HepG2 (cell line): Measurements from ENCODE around the gene C1orf159. TPM values are rescaled to one million over a fixed set of nuclear protein-coding genes. Genes with fewer than 3 reads are reported as not detected.
A peak's percentile ranks its signal among the peaks of the same experiment; 100 is the strongest.

Source experiments
- ATAC-seq: fragments of 200-7000 bp; cut with Tn5 transposase; 3 replicates; pipeline ENCODE4 v1.9.1; 2020; ENCODE audit warnings: mild to moderate bottlenecking, moderate library complexity
- BruUV-seq: library from RNA; stranded (reverse); fragments of 400-500 nt; replicated peaks from 2 replicates; lab custom pipeline; 2021; lab: Mats Ljungman, UMichigan
- CTCF ChIA-PET: fragments of 300-600 bp; formaldehyde crosslinking; extraction: SDS; loops from one replicate; lab custom pipeline; 2021; ENCODE audit warnings: low total read pairs, inconsistent platforms, low intra/inter-chr PET ratio; lab: Yijun Ruan, JAX
- POLR2A ChIA-PET: fragments of 350-600 bp; sonication (Branson Sonifier 250); formaldehyde crosslinking; loops from one replicate; lab custom pipeline; 2020; ENCODE audit warnings: antibody characterized with exemption, inconsistent platforms; lab: Yijun Ruan, JAX
- DNase-seq: peaks from one replicate; pipeline ENCODE4 v3.0.0-alpha.2; 2015; ENCODE audit warnings: low spot score
- FAIRE-seq: peaks from 3 replicates; lab custom pipeline; 2011; peaks lifted over from hg19 to GRCh38; lab: Jason Lieb, UNC
- H2AFZ ChIP-seq: one replicate; pipeline ENCODE4 v1.6.1; 2011; ENCODE audit warnings: low read length, inconsistent platforms
- H3K27ac ChIP-seq: fragments of 300-600 bp; 3 replicates; pipeline ENCODE4 v1.8.0; 2011; ENCODE audit warnings: mixed run types, mild to moderate bottlenecking, mixed read lengths, low read length, inconsistent platforms; ENCODE audit not compliant: insufficient read depth; ENCODE audit errors: extremely low read length
- H3K27me3 ChIP-seq, 2 experiments: fragments of 200-600 bp in 1 of 2; 2 replicates in 1 of 2; 3 replicates in 1 of 2; pipeline versions ENCODE4 v1.6.0 to v1.8.0; 2011; ENCODE audit warnings: low read length in 2 of 2, mild to moderate bottlenecking in 2 of 2, moderate library complexity in 2 of 2, inconsistent platforms in 1 of 2; ENCODE audit not compliant: insufficient read depth in 2 of 2, control insufficient read depth in 1 of 2
- H3K36me3 ChIP-seq, 2 experiments: fragments of 200-600 bp in 1 of 2; replicated peaks in 1 of 2; 2 replicates in 1 of 2; 3 replicates in 1 of 2; pipeline versions ENCODE4 v1.5.1 to v1.8.0; 2011; ENCODE audit warnings: low read length in 2 of 2, inconsistent platforms in 1 of 2; ENCODE audit not compliant: insufficient read depth in 2 of 2, control insufficient read depth in 1 of 2
- H3K4me1 ChIP-seq: 2 replicates; pipeline ENCODE4 v1.5.1; 2012; ENCODE audit warnings: low read length, inconsistent platforms; ENCODE audit not compliant: insufficient read depth
- H3K4me2 ChIP-seq: 2 replicates; pipeline ENCODE4 v1.6.0; 2011; ENCODE audit warnings: low read depth, low read length, inconsistent platforms
- H3K4me3 ChIP-seq, 3 experiments: fragments of 200-600 bp in 1 of 3; sonication (generic), shearing (Covaris generic) in 1 of 3; replicated peaks in 1 of 3; 2 replicates each; pipeline ENCODE4 v1.5.1; 2011 to 2016; ENCODE audit warnings: low read length in 3 of 3, inconsistent platforms in 2 of 3, low read depth in 2 of 3, mild to moderate bottlenecking in 2 of 3, control low read depth in 1 of 3, mixed read lengths in 1 of 3; ENCODE audit not compliant: insufficient read depth in 1 of 3
- H3K79me2 ChIP-seq: one replicate; pipeline ENCODE4 v1.6.1; 2011; ENCODE audit warnings: low read length, inconsistent platforms; ENCODE audit not compliant: insufficient read depth
- H3K9ac ChIP-seq: 2 replicates; pipeline ENCODE4 v1.6.0; 2011; ENCODE audit warnings: mild to moderate bottlenecking, low read depth, low read length, inconsistent platforms; ENCODE audit not compliant: insufficient read depth
- H3K9me3 ChIP-seq: 2 replicates; pipeline ENCODE4 v1.5.1; 2012; ENCODE audit warnings: mild to moderate bottlenecking, low read length
- H4K20me1 ChIP-seq: 2 replicates; pipeline ENCODE4 v1.6.0; 2011; ENCODE audit warnings: inconsistent platforms, mild to moderate bottlenecking, low read length, moderate library complexity; ENCODE audit not compliant: insufficient read depth
- NPAS2 ChIP-seq: sonication (generic); formaldehyde crosslinking; IDR thresholded peaks from 2 replicates; pipeline ENCODE4 v1.8.0; 2022; ENCODE audit warnings: mild to moderate bottlenecking, missing genetic modification reagents, borderline replicate concordance
- PAWR ChIP-seq: sonication (generic); formaldehyde crosslinking; IDR thresholded peaks from 2 replicates; pipeline ENCODE4 v1.4.0; 2020; ENCODE audit warnings: missing genetic modification reagents, mild to moderate bottlenecking, borderline replicate concordance
- RBAK ChIP-seq: sonication (generic); formaldehyde crosslinking; IDR thresholded peaks from 2 replicates; pipeline ENCODE4 v1.5.1; 2020; ENCODE audit warnings: mild to moderate bottlenecking, missing genetic modification reagents
- YEATS4 ChIP-seq: sonication (generic); formaldehyde crosslinking; IDR thresholded peaks from 2 replicates; pipeline ENCODE4 v1.4.0; 2020; ENCODE audit warnings: missing genetic modification reagents, borderline replicate concordance
- ZFAT ChIP-seq: sonication (generic); formaldehyde crosslinking; conservative IDR thresholded peaks from 2 replicates; pipeline ENCODE4 v1.8.1; 2023; ENCODE audit warnings: missing genetic modification reagents, inconsistent platforms
- ZNF20 ChIP-seq: sonication (generic); formaldehyde crosslinking; IDR thresholded peaks from 2 replicates; pipeline ENCODE4 v1.4.0; 2020; ENCODE audit warnings: mild to moderate bottlenecking, moderate library complexity, missing genetic modification reagents
- ZNF263 ChIP-seq: sonication (generic); formaldehyde crosslinking; IDR thresholded peaks from 2 replicates; pipeline ENCODE4 v1.4.0; 2020; ENCODE audit warnings: missing genetic modification reagents
- ZNF563 ChIP-seq: sonication (generic); formaldehyde crosslinking; IDR thresholded peaks from 2 replicates; pipeline ENCODE4 v1.8.0; 2022; ENCODE audit warnings: mild to moderate bottlenecking, moderate library complexity, missing genetic modification reagents
- WGBS: methylation state at CpG from one replicate; pipeline ENCODE4 v1.1.6; 2017; ENCODE audit warnings: low lambda C conversion rate; 5-methylcytosine and 5-hydroxymethylcytosine counted together
- in situ Hi-C: cut with HindIII; loops from 2 replicates; pipeline ENCODE4 v1.10.0; 2017; ENCODE audit warnings: low pct_unique_long_range_greater_than_20kb; ENCODE audit not compliant: extremely low pct_ligation_motif_present
- intact Hi-C: fragments of 100-400 bp; cut with micrococcal nuclease; formaldehyde crosslinking; loops from one replicate; pipeline ENCODE4 v1.10.0; 2022; ENCODE audit not compliant: unreplicated experiment
- polyA plus RNA-seq, 8 experiments: library from polyadenylated mRNA; depleted of rRNA in 3 of 8; stranded (reverse) in 7 of 8; unstranded in 1 of 8; fragments of >200 nt; fragmentation: Illumina TruSeq in 4 of 8; extraction: Trizol in 4 of 8; gene quantifications; 2 replicates each; pipeline versions ENCODE4 v1.2.1 to v1.2.3, GENCODE V29; 2011 to 2016; ENCODE audit warnings: low read depth in 4 of 8, missing spikeins in 1 of 8, mixed read lengths in 1 of 8; ENCODE audit not compliant: insufficient read depth in 1 of 8
- total RNA-seq, 5 experiments: library from RNA; depleted of rRNA; stranded (reverse); fragments of >200 nt; fragmentation: Illumina TruSeq; extraction: Trizol; gene quantifications; 2 replicates each; pipeline ENCODE4 v1.2.3, GENCODE V29; 2016; ENCODE audit warnings: low read depth in 1 of 5
- TF ChIP-seq, protein P1 (sequence below): IDR thresholded peaks from 2 replicates; pipeline ENCODE4 v1.6.1; 2016; ENCODE audit warnings: missing compliant biosample characterization, missing genetic modification reagents, borderline replicate concordance
- TF ChIP-seq, protein P2 (sequence below): sonication (generic); formaldehyde crosslinking; IDR thresholded peaks from 2 replicates; pipeline ENCODE4 v1.4.0; 2020; ENCODE audit warnings: missing genetic modification reagents
- TF ChIP-seq, protein P3 (sequence below): sonication (generic); formaldehyde crosslinking; IDR thresholded peaks from 2 replicates; pipeline ENCODE4 v1.5.0; 2020; ENCODE audit warnings: mild to moderate bottlenecking, missing genetic modification reagents
- TF ChIP-seq, protein P4 (sequence below): sonication (generic); formaldehyde crosslinking; IDR thresholded peaks from 2 replicates; pipeline ENCODE4 v1.5.0; 2020; ENCODE audit warnings: mild to moderate bottlenecking, missing genetic modification reagents, moderate library complexity

C1orf159 gene
- total and polyA plus RNA-seq, 2 of the 13 experiments (the other 11 are each of a cell fraction or from before 2014, with no cell fraction given), result 3.8 to 6.7 TPM

DNA sequence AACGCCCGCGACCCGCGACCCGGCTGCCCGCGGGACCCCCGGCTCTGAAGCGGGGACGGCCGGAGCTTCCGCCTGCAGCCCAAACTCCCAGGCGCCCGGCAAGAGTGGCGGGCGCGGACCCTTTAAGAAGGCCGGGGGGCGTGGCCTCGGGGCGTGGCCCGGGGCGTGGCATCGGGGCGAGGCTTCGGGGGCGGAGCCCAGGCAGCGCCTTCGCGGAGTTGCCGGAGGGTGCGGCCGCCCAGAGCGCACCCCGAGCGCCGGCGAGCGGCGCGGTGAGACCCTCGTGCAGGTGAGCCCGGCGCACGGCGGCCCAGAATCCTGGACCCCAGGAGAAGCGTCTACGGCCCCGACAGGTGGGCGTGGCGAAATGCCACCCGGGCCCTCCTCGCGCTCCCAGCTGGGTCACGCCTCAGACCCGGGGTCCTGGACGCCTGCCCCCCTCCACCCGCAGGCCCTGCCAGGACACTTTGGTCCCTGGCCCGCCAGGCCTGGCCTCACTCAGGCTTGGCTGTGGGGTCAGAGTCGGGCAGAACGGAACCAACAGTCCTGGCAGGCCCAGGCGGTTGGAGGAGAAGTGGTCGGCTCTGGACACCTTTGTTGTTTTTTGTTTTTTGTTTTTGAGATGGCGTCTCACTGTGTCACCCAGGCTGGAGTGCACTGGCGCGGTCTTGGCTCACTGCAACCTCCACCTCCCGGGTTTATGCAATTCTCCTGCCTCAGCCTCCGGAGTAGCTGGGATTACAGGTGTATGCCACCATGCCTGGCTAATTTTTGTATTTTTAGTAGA, 56.2 kb downstream of the C1orf159 start:
- intact Hi-C loops, result loop anchor here (5.0 kb wide), 1 partner anchor 47 kb away; the partner anchor contains the start of gene ISG15
- CTCF ChIA-PET, result interaction anchor here (1.1 kb wide), 1 partner anchor 44 kb away, joined by 3 read pairs; no protein-coding TSS in a partner anchor
- WGBS, result 11% methylated on average over 13 of the region's 69 CpGs
- peak; percentile 66 for DNase-seq
- in situ Hi-C loops, result loop anchor here (5.0 kb wide), 1 partner anchor 37 kb away; the partner anchor contains the start of gene AGRN
- peak overlapping the region; percentile 72 for H3K9ac ChIP-seq
- no peak overlapping the region for H3K27ac ChIP-seq
- H3K9me3 ChIP-seq, result no peaks in the 10 kb centered on the region
- ATAC-seq, result peak; percentile 58
- peak overlapping the region; percentile 77 to 96 (median 87) for H3K4me3 ChIP-seq
- H2AFZ ChIP-seq, result no peak overlapping the region
- peaks cover 0 to 2% of the 10 kb centered on the region in 2 experiments; a peak in 1 of 5 replicates for H3K36me3 ChIP-seq
- no TSS peak for BruUV-seq
- H3K27me3 ChIP-seq, result no peaks in the 10 kb centered on the region
- no peaks in the 10 kb centered on the region for H4K20me1 ChIP-seq
- POLR2A ChIA-PET, result interaction anchor here (0.8 to 3.1 kb wide), 12 partner anchors 8 to 214 kb away, joined by 3 to 20 read pairs (median 4); partner anchors contain the start of genes ISG15, PLEKHN1 and UBE2J2
- FAIRE-seq, result no peak
- peak overlapping the region; percentile 95 for H3K4me2 ChIP-seq
- no peaks in the 10 kb centered on the region for H3K79me2 ChIP-seq
- peaks cover 45% of the 10 kb centered on the region for H3K4me1 ChIP-seq
- TF ChIP-seq, protein P1, sequence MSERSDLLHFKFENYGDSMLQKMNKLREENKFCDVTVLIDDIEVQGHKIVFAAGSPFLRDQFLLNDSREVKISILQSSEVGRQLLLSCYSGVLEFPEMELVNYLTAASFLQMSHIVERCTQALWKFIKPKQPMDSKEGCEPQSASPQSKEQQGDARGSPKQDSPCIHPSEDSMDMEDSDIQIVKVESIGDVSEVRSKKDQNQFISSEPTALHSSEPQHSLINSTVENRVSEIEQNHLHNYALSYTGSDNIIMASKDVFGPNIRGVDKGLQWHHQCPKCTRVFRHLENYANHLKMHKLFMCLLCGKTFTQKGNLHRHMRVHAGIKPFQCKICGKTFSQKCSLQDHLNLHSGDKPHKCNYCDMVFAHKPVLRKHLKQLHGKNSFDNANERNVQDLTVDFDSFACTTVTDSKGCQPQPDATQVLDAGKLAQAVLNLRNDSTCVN (CRISPR knock-in tag), result no peak
- TF ChIP-seq ZNF563 (CRISPR knock-in tag), result no peak
- TF ChIP-seq, protein P2, sequence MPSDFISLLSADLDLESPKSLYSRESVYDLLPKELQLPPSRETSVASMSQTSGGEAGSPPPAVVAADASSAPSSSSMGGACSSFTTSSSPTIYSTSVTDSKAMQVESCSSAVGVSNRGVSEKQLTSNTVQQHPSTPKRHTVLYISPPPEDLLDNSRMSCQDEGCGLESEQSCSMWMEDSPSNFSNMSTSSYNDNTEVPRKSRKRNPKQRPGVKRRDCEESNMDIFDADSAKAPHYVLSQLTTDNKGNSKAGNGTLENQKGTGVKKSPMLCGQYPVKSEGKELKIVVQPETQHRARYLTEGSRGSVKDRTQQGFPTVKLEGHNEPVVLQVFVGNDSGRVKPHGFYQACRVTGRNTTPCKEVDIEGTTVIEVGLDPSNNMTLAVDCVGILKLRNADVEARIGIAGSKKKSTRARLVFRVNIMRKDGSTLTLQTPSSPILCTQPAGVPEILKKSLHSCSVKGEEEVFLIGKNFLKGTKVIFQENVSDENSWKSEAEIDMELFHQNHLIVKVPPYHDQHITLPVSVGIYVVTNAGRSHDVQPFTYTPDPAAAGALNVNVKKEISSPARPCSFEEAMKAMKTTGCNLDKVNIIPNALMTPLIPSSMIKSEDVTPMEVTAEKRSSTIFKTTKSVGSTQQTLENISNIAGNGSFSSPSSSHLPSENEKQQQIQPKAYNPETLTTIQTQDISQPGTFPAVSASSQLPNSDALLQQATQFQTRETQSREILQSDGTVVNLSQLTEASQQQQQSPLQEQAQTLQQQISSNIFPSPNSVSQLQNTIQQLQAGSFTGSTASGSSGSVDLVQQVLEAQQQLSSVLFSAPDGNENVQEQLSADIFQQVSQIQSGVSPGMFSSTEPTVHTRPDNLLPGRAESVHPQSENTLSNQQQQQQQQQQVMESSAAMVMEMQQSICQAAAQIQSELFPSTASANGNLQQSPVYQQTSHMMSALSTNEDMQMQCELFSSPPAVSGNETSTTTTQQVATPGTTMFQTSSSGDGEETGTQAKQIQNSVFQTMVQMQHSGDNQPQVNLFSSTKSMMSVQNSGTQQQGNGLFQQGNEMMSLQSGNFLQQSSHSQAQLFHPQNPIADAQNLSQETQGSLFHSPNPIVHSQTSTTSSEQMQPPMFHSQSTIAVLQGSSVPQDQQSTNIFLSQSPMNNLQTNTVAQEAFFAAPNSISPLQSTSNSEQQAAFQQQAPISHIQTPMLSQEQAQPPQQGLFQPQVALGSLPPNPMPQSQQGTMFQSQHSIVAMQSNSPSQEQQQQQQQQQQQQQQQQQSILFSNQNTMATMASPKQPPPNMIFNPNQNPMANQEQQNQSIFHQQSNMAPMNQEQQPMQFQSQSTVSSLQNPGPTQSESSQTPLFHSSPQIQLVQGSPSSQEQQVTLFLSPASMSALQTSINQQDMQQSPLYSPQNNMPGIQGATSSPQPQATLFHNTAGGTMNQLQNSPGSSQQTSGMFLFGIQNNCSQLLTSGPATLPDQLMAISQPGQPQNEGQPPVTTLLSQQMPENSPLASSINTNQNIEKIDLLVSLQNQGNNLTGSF, result no peak
- no peak for TF ChIP-seq ZNF20 (CRISPR knock-in tag)
- TF ChIP-seq, protein P3, sequence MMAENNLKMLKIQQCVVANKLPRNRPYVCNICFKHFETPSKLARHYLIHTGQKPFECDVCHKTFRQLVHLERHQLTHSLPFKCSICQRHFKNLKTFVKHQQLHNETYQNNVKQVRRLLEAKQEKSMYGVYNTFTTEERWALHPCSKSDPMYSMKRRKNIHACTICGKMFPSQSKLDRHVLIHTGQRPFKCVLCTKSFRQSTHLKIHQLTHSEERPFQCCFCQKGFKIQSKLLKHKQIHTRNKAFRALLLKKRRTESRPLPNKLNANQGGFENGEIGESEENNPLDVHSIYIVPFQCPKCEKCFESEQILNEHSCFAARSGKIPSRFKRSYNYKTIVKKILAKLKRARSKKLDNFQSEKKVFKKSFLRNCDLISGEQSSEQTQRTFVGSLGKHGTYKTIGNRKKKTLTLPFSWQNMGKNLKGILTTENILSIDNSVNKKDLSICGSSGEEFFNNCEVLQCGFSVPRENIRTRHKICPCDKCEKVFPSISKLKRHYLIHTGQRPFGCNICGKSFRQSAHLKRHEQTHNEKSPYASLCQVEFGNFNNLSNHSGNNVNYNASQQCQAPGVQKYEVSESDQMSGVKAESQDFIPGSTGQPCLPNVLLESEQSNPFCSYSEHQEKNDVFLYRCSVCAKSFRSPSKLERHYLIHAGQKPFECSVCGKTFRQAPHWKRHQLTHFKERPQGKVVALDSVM (CRISPR knock-in tag), result peak; percentile 40; the same call in 1 of the 2 replicates
- no peak for TF ChIP-seq PAWR (CRISPR knock-in tag)
- TF ChIP-seq NPAS2, result no peak
- TF ChIP-seq, protein P4, sequence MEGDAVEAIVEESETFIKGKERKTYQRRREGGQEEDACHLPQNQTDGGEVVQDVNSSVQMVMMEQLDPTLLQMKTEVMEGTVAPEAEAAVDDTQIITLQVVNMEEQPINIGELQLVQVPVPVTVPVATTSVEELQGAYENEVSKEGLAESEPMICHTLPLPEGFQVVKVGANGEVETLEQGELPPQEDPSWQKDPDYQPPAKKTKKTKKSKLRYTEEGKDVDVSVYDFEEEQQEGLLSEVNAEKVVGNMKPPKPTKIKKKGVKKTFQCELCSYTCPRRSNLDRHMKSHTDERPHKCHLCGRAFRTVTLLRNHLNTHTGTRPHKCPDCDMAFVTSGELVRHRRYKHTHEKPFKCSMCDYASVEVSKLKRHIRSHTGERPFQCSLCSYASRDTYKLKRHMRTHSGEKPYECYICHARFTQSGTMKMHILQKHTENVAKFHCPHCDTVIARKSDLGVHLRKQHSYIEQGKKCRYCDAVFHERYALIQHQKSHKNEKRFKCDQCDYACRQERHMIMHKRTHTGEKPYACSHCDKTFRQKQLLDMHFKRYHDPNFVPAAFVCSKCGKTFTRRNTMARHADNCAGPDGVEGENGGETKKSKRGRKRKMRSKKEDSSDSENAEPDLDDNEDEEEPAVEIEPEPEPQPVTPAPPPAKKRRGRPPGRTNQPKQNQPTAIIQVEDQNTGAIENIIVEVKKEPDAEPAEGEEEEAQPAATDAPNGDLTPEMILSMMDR (CRISPR knock-in tag), result no peak; the same call in 1 of the 2 replicates
- no peak for TF ChIP-seq RBAK (CRISPR knock-in tag)
- no peak for TF ChIP-seq ZFAT (CRISPR knock-in tag)
- no peak for TF ChIP-seq ZNF263 (CRISPR knock-in tag)
- peak; percentile 50; the same call in 1 of the 2 replicates for TF ChIP-seq YEATS4 (CRISPR knock-in tag)
